Choroid plexus epithelial cell (primary cell): ENCODE results near the gene GEMIN5.

Source experiments
- DNase-seq: peaks from one replicate; pipeline ENCODE4 v3.0.0-alpha.2; 2010; ENCODE audit warnings: low read depth
- H3K4me3 ChIP-seq: 2 replicates; pipeline ENCODE4 v1.5.1; 2011; ENCODE audit warnings: low read depth, mild to moderate bottlenecking, control low read depth, low read length, moderate library complexity
- CTCF ChIP-seq: conservative IDR thresholded peaks from 2 replicates; pipeline ENCODE4 v1.5.1; 2011; ENCODE audit warnings: low read depth, mild to moderate bottlenecking, control low read depth, inconsistent platforms, low read length, moderate library complexity

Gene GEMIN5

GRCh38 chr5:154849264-154849785 lies 88.7 kb downstream of the GEMIN5 start:
- peak overlapping the region; percentile 90 for H3K4me3 ChIP-seq
- DNase-seq = no peak
- TF ChIP-seq CTCF = no peak

- no peak overlapping the region for H3K4me3 ChIP-seq
- no peak for TF ChIP-seq CTCF
- DNase-seq = no peak
Observed at GRCh38 chr5:154844809-154845208, 93.2 kb downstream of the GEMIN5 start.

- H3K4me3 ChIP-seq = no peak overlapping the region
- DNase-seq = no peak
- TF ChIP-seq CTCF = no peak
Observed at GRCh38 chr5:154842689-154843530, 95.1 kb downstream of the GEMIN5 start.

- no peak for TF ChIP-seq CTCF
- no peak overlapping the region for H3K4me3 ChIP-seq
- DNase-seq = peak; percentile 23
Observed at GRCh38 chr5:154841273-154841661, 96.7 kb downstream of the GEMIN5 start.

- TF ChIP-seq CTCF = no peak
- DNase-seq = peak; percentile 30
- H3K4me3 ChIP-seq = no peak overlapping the region
Observed at GRCh38 chr5:154840435-154841272, 97.4 kb downstream of the GEMIN5 start.
